NCI-H146 (cell line): ENCODE results near the gene FABP2.
"Not testable (repeated sequence)": the region's sequence is repeated elsewhere in the genome, so short reads cannot be mapped to it uniquely, and the experiment has no call there.

Source experiments
- DNase-seq: peaks from one replicate; lab custom pipeline; 2025; lab: John Stamatoyannopoulos, UW

FABP2 gene

DNA sequence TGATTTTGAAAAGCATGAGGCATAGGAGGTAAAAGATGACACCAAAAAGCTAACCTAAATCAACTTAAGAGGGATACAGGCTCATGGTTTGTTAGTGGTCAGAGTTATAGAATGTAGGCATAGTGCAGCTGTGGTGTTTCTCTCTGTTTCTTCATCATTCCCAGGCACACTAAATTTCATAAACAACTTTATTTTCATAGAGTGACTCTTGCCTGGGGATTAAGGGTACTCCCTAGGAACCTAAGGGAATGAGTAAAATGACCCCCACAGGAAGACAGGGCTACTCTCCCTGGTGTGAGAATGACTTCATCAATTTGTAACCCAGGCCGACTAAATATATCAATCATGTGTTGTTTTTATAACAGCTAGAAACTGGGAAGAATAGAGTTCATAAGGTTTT lies 11.1 kb downstream of the FABP2 start:
- no peak for DNase-seq

DNA sequence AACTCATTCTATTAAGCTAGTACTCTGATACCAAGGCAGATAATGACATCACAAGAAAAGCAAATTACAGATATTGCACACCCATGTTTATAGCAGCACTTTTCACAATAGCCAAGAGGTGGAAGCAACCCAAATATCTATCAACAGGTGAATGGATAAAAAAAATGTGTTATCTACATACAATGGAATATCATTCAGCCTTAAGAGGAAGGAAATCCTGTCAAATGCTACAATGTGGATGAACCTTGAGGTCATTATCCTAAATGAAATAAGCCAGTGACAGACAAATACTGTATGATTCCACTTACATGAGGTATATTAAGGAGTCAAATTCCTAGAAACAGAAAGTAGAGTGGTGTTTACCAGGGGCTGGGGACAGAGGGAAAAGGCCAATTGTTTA lies 14.3 kb downstream of the FABP2 start:
- DNase-seq: no peak

GRCh38 chr4:119304431-119304830 lies 17.5 kb downstream of the FABP2 start:
- DNase-seq: no peak

- DNase-seq: no peak
Measured at GRCh38 chr4:119303587-119304305, 18.2 kb downstream of the FABP2 start.

- no peak for DNase-seq
Measured at GRCh38 chr4:119302073-119302832, 19.7 kb downstream of the FABP2 start.

DNA sequence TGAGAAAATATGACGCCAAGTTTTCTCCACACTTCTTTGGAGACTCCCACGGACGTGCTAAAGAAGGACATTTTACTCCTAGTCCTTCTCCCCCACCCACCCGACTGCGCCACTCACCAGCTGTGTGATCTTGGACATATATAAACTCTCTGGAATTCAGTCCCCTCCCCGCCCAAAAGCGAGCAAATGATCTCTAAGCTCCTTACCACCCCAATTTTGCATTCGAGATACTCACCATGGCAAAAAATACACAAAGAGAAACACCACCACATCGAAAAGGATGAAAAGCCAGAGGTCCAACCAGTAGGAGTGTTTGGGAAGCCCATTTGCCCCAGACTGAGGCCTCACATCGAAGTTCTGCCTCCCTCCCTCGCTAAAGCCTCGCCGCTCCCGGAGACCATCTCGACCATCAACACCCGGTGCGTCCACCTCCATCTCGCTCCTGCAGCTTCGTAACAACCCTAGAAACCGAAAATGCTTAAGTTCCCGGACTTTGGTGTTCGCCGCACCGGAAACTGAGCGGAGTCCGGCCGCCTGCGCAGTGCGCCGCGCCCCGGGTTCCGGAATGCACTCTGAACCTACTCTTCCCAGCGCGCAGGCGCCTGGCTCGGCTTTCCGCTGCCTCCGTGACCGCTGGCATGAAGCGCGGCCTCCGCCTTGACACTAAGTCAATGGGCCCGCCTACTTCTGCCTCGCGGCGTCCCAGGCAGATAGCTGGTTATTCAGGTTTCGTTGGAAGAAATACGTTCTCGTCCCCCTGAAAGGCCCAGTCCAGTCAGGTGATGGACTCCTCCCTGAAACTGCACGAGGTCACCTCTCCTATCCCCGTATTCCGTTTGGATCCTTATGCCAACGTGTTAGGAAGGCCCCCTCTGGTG lies 21.6 kb downstream of the FABP2 start:
- no peak for DNase-seq

- no peak for DNase-seq
Measured at GRCh38 chr4:119299741-119300100, 22.2 kb downstream of the FABP2 start.

- DNase-seq: no peak
Measured at GRCh38 chr4:119299260-119299671, 22.7 kb downstream of the FABP2 start.

DNA sequence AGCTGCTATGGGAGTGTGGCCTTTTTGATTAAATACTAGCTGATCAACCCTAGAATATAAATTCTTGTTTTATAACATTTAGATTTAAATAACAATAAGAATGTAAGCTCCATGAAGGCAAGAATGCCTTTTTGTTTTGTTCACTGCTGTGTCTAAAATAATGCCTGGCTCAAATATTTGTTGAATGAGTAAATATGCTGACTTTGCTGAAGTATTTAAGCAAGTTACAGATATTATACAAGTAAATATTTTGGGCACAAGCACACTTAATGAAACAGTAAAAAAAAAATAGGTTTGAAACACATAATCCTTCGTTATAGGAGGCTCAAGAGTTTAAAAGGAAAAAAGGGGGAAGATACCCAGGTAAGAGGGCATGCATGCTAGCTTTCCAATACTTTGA lies 24.1 kb downstream of the FABP2 start:
- no peak for DNase-seq

DNA sequence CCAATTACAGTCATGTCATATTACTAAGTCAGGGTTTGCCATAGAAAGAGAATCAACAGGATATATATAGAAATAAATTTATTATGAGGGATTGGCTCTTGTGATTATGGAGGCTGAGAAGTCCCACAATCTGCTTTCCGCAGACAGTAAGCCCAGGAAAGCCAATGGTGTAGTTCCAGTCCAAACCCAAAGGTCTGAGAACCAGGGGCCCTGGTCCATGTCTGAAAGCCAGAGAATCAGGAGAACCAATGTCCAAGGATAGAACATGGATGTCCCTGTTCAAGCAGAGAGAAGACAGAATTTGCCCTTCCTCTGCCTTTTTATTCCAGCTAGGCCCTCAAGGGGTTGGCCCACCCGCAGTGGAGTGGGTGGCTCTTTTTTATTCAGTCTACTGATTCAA lies 25.6 kb downstream of the FABP2 start:
- no peak for DNase-seq

DNA sequence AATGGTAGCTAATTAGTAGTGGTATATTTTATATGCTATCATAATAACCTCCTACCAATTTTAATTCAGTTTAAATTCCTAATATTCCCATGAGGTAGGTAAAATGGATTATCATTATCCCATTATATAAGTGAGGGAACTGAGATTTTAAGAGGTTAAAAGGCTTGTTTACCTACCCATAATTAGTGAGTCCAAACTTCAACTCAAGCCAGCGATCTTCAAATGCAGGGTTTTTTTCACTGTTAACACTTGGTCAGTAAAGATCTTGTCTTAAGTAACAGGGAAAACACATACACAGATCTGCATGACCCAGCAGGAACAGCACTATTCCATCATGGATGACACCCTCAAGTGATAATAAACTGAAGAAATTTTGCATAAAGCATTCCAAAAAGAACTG lies 31.3 kb downstream of the FABP2 start:
- no peak for DNase-seq

- no peak for DNase-seq
Measured at GRCh38 chr4:119289313-119289712, 32.6 kb downstream of the FABP2 start.

DNA sequence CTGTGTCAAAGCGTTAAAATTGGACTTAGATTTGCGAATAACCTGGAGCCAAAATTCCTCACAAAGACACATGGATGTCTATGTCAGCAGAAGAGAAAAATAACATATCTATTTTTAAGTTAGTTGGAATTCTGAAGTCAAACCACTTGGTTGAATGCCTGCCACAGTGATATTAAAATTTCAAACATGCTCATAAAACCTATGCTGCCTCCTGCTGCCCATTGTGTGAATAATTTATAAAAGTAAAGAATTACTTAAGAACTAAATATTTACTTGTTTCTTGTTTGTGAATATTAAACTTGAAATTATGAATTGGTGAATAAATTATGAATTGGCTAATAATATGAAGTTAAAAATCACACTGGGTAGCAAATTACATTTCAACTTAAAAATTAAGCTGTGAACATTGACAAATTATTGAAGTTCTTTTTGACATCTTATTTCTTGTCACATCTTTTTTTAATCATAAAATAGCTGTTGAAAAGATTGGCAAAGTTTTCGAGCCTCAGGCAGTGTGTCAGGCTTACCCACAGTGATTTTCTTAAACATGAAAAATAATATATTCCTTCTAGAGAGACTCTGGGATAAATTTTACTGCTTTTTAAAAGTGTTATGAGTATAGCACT lies 35.4 kb downstream of the FABP2 start:
- DNase-seq: no peak

GRCh38 chr4:119284876-119285780 lies 36.8 kb downstream of the FABP2 start:
- DNase-seq: no peak

- DNase-seq: no peak
Measured at GRCh38 chr4:119281393-119281792, 40.5 kb downstream of the FABP2 start.

DNA sequence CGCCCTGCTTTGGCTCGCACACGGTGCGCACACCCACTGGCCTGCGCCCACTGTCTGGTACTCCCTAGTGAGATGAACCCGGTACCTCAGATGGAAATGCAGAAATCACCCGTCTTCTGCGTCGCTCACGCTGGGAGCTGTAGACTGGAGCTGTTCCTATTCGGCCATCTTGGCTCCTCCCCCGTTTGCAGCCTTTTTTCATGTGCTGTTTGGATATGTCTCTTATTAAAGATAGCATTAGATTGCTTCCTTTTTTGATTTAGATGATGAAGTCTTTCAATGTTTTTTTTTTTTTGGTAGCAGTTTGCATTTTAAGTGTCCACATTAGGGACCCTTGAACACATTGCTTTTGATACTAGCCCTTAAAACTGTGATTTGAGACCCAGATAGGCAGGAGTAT lies 42.0 kb downstream of the FABP2 start:
- not testable (repeated sequence) for DNase-seq

DNA sequence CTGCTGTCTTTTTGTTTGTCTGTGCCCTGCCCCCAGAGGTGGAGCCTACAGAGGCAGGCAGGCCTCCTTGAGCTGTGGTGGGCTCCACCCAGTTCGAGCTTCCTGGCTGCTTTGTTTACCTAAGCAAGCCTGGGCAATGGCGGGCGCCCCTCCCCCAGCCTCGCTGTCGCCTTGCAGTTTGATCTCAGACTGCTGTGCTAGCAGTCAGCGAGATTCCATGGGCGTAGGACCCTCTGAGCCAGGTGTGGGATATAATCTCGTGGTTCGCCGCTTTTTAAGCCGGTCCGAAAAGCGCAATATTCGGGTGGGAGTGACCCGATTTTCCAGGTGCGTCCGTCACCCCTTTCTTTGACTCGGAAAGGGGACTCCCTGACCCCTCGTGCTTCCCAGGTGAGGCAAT lies 42.4 kb downstream of the FABP2 start:
- not testable (repeated sequence) for DNase-seq

DNA sequence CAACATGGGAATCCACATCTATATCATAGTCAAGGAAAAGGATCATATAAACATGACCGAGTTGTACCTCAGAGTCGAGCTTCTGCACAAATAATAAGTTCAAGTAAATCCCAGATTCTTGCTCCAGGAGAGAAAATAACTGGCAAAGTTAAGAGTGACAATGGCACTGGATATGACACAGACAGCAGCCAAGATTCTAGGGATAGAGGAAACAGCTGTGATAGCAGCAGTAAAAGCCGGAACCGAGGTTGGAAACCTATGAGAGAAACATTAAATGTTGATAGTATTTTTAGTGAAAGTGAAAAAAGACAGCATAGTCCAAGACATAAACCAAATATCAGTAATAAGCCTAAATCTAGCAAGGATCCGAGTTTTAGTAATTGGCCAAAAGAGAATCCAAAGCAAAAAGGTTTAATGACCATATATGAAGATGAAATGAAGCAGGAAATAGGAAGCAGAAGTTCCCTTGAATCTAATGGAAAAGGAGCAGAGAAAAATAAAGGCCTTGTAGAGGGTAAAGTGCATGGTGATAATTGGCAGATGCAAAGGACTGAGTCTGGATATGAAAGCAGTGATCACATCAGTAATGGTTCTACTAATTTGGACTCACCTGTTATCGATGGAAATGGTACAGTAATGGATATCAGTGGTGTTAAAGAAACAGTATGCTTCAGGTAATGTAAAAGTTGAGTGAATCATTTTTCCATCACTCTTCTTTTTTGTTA lies 50.4 kb downstream of the FABP2 start:
- no peak for DNase-seq

GRCh38 chr4:119268466-119268865 lies 53.5 kb downstream of the FABP2 start:
- DNase-seq: no peak
